ENCODE measurements around the gene MAPK9. TPM values are rescaled to one million over a fixed set of nuclear protein-coding genes. Genes with fewer than 3 reads are reported as not detected.

Gene MAPK9
- total RNA-seq, 1 experiment from 2014 or later: 38.6 TPM

DNA sequence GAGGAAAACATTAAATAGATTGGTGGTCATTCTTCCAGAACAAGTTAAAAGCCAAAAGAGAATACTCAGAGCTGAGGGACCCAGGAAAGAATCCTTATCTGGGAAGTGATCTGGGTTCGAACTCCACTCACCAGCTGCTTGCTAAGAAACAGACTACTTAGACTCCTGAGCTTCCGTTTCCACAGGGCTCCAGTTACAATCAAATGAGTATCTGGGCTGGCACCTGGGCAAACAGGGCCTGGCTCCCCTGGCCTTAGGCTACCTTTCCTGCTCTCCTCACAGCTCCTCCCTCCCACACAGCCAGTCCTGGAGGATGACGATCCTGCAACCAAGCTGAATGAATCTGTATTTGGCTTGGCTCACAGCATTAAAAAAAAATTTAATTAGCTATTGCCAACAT lies 2.5 kb downstream of the MAPK9 start:
- Histone ChIP-seq H3K27ac (ENCODE audit: insufficient read length, low read depth, low read length) (no peak overlapping the region), H3K79me1 (ENCODE audit: insufficient read depth, low read depth, low read length, poor library complexity, severe bottlenecking) (peaks cover 4% of the 10 kb centered on the region), H3K4ac (ENCODE audit: low read depth, low read length) (no peak overlapping the region), H3K9me3 (ENCODE audit: control insufficient read depth, low read depth, low read length) (no peaks in the 10 kb centered on the region), H3K56ac (ENCODE audit: insufficient read length, low read depth, low read length) (no peak overlapping the region), H3T11ph (ENCODE audit: low read length) (no peak overlapping the region), H3K23me2 (ENCODE audit: insufficient read length, low read depth, low read length, poor library complexity, severe bottlenecking) (peaks cover 2% of the 10 kb centered on the region), H2BK120ac (ENCODE audit: low read depth, low read length, poor library complexity, severe bottlenecking) (no peak overlapping the region), H4K20me1 (ENCODE audit: control insufficient read depth, insufficient read depth, insufficient read length) (no peaks in the 10 kb centered on the region), H2BK5ac (ENCODE audit: insufficient read length, low read length) (no peak overlapping the region), H3K79me2 (ENCODE audit: insufficient read depth, low read length) (peaks cover 12% of the 10 kb centered on the region; the same call in 1 of the 2 replicates), H2AFZ (ENCODE audit: low read length) (no peak overlapping the region), H4K5ac (ENCODE audit: insufficient read length, low read depth, low read length) (no peak overlapping the region), H3K23ac (ENCODE audit: insufficient read length, low read depth, low read length) (no peak overlapping the region), H3K4me2 (ENCODE audit: insufficient read depth, insufficient read length, low read length) (no peak overlapping the region), H3K9ac (ENCODE audit: extremely low read depth, insufficient read length, low read length) (no peak overlapping the region), H2AK5ac (ENCODE audit: insufficient read length, low read length) (no peak overlapping the region), H3K27me3 (ENCODE audit: insufficient read depth, low read length) (no peaks in the 10 kb centered on the region), H2BK15ac (ENCODE audit: low read depth, low read length) (no peak overlapping the region), H4K8ac (replicated peaks; ENCODE audit: insufficient read length, low read depth, low read length) (no peak overlapping the region), H4K91ac (ENCODE audit: insufficient read length, low read depth, low read length) (no peak overlapping the region), H3K14ac (ENCODE audit: insufficient read depth, low read length) (no peak overlapping the region), H2BK20ac (ENCODE audit: low read depth, low read length, poor library complexity, severe bottlenecking) (no peak overlapping the region), H2BK12ac (ENCODE audit: insufficient read length, low read depth, low read length) (no peak overlapping the region), H3K4me1 (ENCODE audit: insufficient read depth, low read length) (peaks cover 2% of the 10 kb centered on the region; the same call in 1 of the 2 replicates), H3K18ac (ENCODE audit: insufficient read length, low read depth, low read length) (no peak overlapping the region)
- no CpG with 5 or more reads among the region's 3 CpGs for WGBS (ENCODE audit: extremely low coverage, insufficient read length, low lambda C conversion rate)
- TF ChIP-seq, protein P1, sequence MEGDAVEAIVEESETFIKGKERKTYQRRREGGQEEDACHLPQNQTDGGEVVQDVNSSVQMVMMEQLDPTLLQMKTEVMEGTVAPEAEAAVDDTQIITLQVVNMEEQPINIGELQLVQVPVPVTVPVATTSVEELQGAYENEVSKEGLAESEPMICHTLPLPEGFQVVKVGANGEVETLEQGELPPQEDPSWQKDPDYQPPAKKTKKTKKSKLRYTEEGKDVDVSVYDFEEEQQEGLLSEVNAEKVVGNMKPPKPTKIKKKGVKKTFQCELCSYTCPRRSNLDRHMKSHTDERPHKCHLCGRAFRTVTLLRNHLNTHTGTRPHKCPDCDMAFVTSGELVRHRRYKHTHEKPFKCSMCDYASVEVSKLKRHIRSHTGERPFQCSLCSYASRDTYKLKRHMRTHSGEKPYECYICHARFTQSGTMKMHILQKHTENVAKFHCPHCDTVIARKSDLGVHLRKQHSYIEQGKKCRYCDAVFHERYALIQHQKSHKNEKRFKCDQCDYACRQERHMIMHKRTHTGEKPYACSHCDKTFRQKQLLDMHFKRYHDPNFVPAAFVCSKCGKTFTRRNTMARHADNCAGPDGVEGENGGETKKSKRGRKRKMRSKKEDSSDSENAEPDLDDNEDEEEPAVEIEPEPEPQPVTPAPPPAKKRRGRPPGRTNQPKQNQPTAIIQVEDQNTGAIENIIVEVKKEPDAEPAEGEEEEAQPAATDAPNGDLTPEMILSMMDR (conservative IDR thresholded peaks at IDR 0.05): no peak
- Mint-ChIP-seq H3K4me3 (peak overlapping the region in 1 of 2 experiments; percentile 33; a peak in 1 of 5 replicates), H3K36me3 (ENCODE audit: insufficient read depth in 1 of 3, low read depth in 3 of 3) (peaks cover 24 to 34% (median 30%) of the 10 kb centered on the region in 3 experiments), H3K9me3 (peaks cover 0 to 4% of the 10 kb centered on the region in 2 experiments; a peak in 3 of 5 replicates), H3K27ac (no peak overlapping the region), H3K27me3 (ENCODE audit: low read depth) (no peaks in the 10 kb centered on the region; the same call in 1 of the 2 replicates), H3K4me1 (peaks cover 32 to 46% of the 10 kb centered on the region in 2 experiments)
- DNase-seq: no peak

Data from H9 (cell line).